Stromal cell of bone marrow (primary cell): ENCODE measurements around the gene RAB40AL.

Experiments used
- DNase-seq: peaks from one replicate; pipeline ENCODE4 v3.0.0-alpha.2; 2012; ENCODE audit warnings: low read depth

The RAB40AL gene

DNA sequence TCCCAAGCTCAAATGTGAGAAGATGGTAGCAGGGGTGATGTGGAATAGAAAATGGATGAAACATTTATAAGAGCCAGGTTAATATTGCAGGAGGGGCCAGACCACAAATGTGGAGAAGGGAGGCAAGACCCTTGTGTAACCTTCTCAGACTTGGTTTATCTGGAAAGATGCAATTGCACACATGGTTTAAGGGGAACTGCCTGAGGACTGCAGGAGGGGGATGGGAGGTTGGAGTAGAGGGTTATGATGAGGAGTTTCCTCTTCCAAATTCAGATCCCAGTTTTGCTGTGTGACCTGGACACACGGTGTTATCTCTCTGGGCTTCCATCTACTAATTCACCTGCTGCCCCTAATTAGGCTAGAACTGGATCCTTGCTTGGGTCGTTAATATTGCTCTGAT, 46.1 kb downstream of the RAB40AL start:
- DNase-seq, result no peak

DNA sequence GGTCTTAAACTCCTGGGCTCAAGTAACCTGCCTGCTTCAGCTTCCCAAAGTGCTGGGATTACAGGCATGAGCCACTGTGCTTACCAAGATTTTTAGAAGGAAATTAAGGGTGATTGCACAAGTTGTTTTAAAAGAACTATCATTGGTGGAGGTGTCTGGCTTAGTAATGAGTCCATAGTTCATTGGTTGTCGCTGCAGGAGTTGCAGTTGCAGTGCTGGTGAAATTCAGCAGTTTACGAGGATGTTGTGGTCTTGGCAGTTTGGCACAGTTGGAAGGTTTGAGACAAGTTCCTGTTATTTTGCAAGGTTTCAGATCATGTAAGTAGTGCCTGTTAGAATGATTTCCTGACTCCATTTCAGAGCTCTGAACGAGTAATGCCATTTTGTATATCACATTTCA, 48.1 kb downstream of the RAB40AL start:
- no peak for DNase-seq
